ENCODE results near the gene MAP3K21.
A peak's percentile ranks its signal among the peaks of the same experiment; 100 is the strongest.

GRCh38 chr1:233327651-233328141 lies at the start of gene MAP3K21:
- TF ChIP-seq POLR2A (IDR thresholded peaks at IDR 0.05) = peak; percentile 81
- no peak for TF ChIP-seq POLR2AphosphoS5 (IDR thresholded peaks at IDR 0.05)
- no peak for TF ChIP-seq CTCF (IDR thresholded peaks at IDR 0.05)
